HG03066 (cell line): Measurements from ENCODE around the gene LCMT2.

Experiments
- ATAC-seq: cut with Tn5 transposase; IDR thresholded peaks from one replicate; pipeline ENCODE4 v1.9.1; 2021; ENCODE audit warnings: low read depth; ENCODE audit not compliant: unreplicated experiment

The LCMT2 gene

GRCh38 chr15:43276563-43277200 lies 53.7 kb downstream of the LCMT2 start:
- ATAC-seq, result no peak

GRCh38 chr15:43275740-43276562 lies 54.4 kb downstream of the LCMT2 start:
- no peak for ATAC-seq

GRCh38 chr15:43274136-43274535 lies 56.2 kb downstream of the LCMT2 start:
- no peak for ATAC-seq
